WTC11 (cell line): Measurements from ENCODE around the gene SLC41A3. TPM values are rescaled to one million over a fixed set of nuclear protein-coding genes. Genes with fewer than 3 reads are reported as not detected.

Experiments
- ATAC-seq: fragments of 200-7000 bp; cut with Tn5 transposase; 2 replicates; pipeline ENCODE4 v1.10.0; 2021; ENCODE audit warnings: mild to moderate bottlenecking, moderate library complexity
- CTCF ChIA-PET: fragments of 300-600 bp; sonication (Branson Sonifier 250); formaldehyde crosslinking; loops from one replicate; lab custom pipeline; 2021; ENCODE audit warnings: antibody characterized with exemption; lab: Charles Lee
- POLR2A ChIA-PET: fragments of 350-600 bp; sonication (Branson Sonifier 250); formaldehyde crosslinking; loops from one replicate; lab custom pipeline; 2021; ENCODE audit warnings: antibody characterized with exemption; lab: Charles Lee
- DNase-seq: peaks from one replicate; pipeline ENCODE4 v3.0.0; 2021; ENCODE audit warnings: low spot score
- H3K27ac Mint-ChIP-seq: 2 replicates; pipeline ENCODE4 v1.8.0; 2021; ENCODE audit warnings: mixed read lengths
- H3K27me3 Mint-ChIP-seq: 2 replicates; pipeline ENCODE4 v1.8.0; 2021; ENCODE audit warnings: low read depth, mild to moderate bottlenecking, moderate library complexity, mixed read lengths
- H3K36me3 Mint-ChIP-seq: 2 replicates; pipeline ENCODE4 v1.8.0; 2021; ENCODE audit warnings: mixed read lengths
- H3K4me1 Mint-ChIP-seq: 2 replicates; pipeline ENCODE4 v1.8.0; 2022; ENCODE audit warnings: mixed read lengths
- H3K4me3 Mint-ChIP-seq: 2 replicates; pipeline ENCODE4 v1.8.0; 2021; ENCODE audit warnings: mild to moderate bottlenecking, moderate library complexity, mixed read lengths
- H3K9me3 Mint-ChIP-seq: 2 replicates; pipeline ENCODE4 v1.8.0; 2021; ENCODE audit warnings: mixed read lengths
- RELA ChIP-seq: sonication (generic); formaldehyde crosslinking; IDR thresholded peaks from 2 replicates; pipeline ENCODE4 v1.8.1; 2022; ENCODE audit warnings: missing genetic modification reagents, mild to moderate bottlenecking, borderline replicate concordance
- RORB ChIP-seq: fragments of 250-450 bp; sonication (Bioruptor Pico); IDR thresholded peaks from 2 replicates; pipeline ENCODE4 v1.9.0; 2021; ENCODE audit warnings: mild to moderate bottlenecking
- TEAD1 ChIP-seq: sonication (generic); formaldehyde crosslinking; IDR thresholded peaks from 2 replicates; pipeline ENCODE4 v1.8.0; 2022; ENCODE audit warnings: mild to moderate bottlenecking, missing genetic modification reagents
- total RNA-seq: library from RNA; stranded (reverse); gene quantifications from 3 replicates; pipeline ENCODE4 v1.2.3, GENCODE V29; 2021
- TF ChIP-seq, protein P1 (sequence below): fragments of 200-600 bp; IDR thresholded peaks from 2 replicates; pipeline ENCODE4 v1.8.0; 2022; ENCODE audit warnings: antibody characterized with exemption
- TF ChIP-seq, protein P2 (sequence below): fragments of 250-450 bp; sonication (Bioruptor Pico); IDR thresholded peaks from 2 replicates; pipeline ENCODE4 v1.9.0; 2021; ENCODE audit warnings: mild to moderate bottlenecking
- TF ChIP-seq, protein P3 (sequence below): sonication (generic); formaldehyde crosslinking; IDR thresholded peaks from 2 replicates; pipeline ENCODE4 v1.8.0; 2022; ENCODE audit warnings: mild to moderate bottlenecking, missing genetic modification reagents
- TF ChIP-seq, protein P4 (sequence below): fragments of 250-450 bp; sonication (Bioruptor Pico); IDR thresholded peaks from 2 replicates; pipeline ENCODE4 v1.9.0; 2021; ENCODE audit warnings: mild to moderate bottlenecking, borderline replicate concordance
- TF ChIP-seq, protein P5 (sequence below): sonication (generic); formaldehyde crosslinking; IDR thresholded peaks from 2 replicates; pipeline ENCODE4 v1.8.0; 2022; ENCODE audit warnings: mild to moderate bottlenecking, missing genetic modification reagents
- TF ChIP-seq, protein P6 (sequence below): sonication (generic); formaldehyde crosslinking; IDR thresholded peaks from 2 replicates; pipeline ENCODE4 v1.8.1; 2022; ENCODE audit warnings: mild to moderate bottlenecking, moderate library complexity, missing genetic modification reagents
- TF ChIP-seq, protein P7 (sequence below): sonication (generic); formaldehyde crosslinking; IDR thresholded peaks from 2 replicates; pipeline ENCODE4 v1.8.0; 2022; ENCODE audit warnings: mild to moderate bottlenecking, missing genetic modification reagents
- TF ChIP-seq, protein P8 (sequence below): fragments of 250-450 bp; sonication (Bioruptor Pico); IDR thresholded peaks from 2 replicates; pipeline ENCODE4 v1.9.0; 2021; ENCODE audit warnings: moderate library complexity, mild to moderate bottlenecking, inconsistent platforms, borderline replicate concordance

Gene SLC41A3
- total RNA-seq, 1 experiment from 2014 or later: 28.4 TPM

DNA sequence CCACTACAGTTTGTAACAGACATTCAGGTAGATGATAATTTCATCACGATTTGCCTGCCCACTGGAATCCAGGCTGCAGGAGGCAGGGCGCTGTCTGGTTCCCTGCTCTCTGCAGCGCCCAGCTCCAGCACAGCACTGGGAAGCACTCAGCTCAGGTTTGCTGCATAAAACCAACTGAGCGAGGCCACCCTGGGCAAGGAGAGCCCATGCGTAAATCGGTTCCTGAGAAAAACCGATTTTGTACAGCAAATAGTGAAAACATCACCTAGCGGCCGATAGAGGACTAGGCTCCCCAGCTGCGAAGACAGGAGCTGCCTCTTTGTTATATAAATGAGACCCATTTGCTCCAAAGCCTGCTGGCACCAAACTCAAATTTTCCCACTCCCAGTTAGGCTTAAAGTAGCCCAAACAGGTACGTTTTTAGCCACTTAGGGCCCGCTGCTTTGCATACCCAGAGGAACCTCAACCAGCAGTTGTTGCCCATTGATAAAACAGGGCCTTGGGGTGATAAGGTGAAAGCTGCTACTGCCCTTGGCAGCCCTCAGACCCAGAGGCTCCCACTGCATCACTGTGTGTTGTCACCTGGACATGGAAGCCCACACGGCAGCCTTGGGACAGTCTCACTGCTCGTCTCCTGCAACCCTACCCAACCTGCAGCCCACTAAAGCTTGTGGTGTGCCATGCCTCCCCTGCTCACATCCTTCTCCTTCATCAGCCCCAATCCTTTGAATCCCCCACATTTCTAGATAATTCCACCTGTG, 49.0 kb upstream of the SLC41A3 start:
- Mint-ChIP-seq H3K36me3 (no peaks in the 10 kb centered on the region), H3K27ac (peak overlapping the region; percentile 7; the same call in 1 of the 2 replicates)
- TF ChIP-seq, protein P1, sequence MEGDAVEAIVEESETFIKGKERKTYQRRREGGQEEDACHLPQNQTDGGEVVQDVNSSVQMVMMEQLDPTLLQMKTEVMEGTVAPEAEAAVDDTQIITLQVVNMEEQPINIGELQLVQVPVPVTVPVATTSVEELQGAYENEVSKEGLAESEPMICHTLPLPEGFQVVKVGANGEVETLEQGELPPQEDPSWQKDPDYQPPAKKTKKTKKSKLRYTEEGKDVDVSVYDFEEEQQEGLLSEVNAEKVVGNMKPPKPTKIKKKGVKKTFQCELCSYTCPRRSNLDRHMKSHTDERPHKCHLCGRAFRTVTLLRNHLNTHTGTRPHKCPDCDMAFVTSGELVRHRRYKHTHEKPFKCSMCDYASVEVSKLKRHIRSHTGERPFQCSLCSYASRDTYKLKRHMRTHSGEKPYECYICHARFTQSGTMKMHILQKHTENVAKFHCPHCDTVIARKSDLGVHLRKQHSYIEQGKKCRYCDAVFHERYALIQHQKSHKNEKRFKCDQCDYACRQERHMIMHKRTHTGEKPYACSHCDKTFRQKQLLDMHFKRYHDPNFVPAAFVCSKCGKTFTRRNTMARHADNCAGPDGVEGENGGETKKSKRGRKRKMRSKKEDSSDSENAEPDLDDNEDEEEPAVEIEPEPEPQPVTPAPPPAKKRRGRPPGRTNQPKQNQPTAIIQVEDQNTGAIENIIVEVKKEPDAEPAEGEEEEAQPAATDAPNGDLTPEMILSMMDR: peak; percentile 27; the same call in 1 of the 2 replicates
- no peak for TF ChIP-seq TEAD1 (CRISPR knock-in tag)
- TF ChIP-seq, all 79 proteins: peak for 1
- H3K27me3 Mint-ChIP-seq: peaks cover 22% of the 10 kb centered on the region
- peak; percentile 70 for ATAC-seq
- DNase-seq: peak; percentile 53
- POLR2A ChIA-PET: no interaction called here
- no peak overlapping the region; the same call in 1 of the 2 replicates for H3K4me3 Mint-ChIP-seq
- H3K4me1 Mint-ChIP-seq: peaks cover 22% of the 10 kb centered on the region
- no peaks in the 10 kb centered on the region for H3K9me3 Mint-ChIP-seq
- CTCF ChIA-PET: interaction anchor here (0.7 to 3.9 kb wide), 54 partner anchors 8 to 390 kb away, joined by 3 to 55 read pairs (median 5); partner anchors contain the start of genes ALDH1L1, KLF15, SLC41A3 and ZXDC

DNA sequence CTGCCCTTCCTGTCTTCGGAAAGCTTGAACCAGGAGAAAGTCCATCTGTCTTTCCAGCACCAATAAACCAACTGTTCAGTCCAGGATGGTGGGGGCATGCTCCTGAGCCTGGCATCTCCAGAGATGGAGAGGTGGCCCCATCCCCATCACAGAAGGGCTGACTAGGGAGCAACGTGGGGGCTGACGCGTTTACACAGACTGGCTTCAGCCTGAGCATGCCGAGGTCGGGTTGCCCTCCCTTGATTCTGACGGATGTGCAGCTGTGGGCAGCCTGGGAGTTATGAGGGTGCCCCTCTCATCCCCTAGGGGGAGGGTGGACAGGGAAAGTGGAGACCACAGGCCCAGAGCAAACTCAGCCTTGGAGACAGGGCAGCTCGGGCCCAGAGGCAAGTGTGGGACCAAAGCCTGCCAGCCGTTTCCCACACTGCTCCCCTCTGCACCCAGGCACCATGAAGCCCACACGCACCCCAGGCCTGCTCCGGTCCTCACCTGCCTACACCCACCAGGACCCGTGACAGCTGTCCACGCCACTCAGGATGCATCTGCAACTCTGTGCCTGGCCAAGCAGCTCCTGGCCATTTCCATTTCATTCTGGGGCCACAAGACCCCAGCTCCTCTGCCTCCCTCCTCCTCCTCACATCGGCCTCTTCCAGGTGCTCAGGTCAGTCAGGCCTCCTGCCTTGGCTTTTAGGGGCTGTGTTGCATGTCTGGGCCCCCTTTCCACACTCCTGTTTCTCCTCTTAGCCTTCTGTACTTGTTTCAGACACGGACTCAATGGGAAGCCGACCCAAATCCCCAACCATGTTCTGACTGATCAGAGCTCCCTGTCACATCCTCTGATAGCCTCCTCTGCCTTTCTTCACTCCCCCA, 48.2 kb upstream of the SLC41A3 start:
- Mint-ChIP-seq H3K27ac (peak overlapping the region; percentile 7; the same call in 1 of the 2 replicates), H3K27me3 (peaks cover 22% of the 10 kb centered on the region), H3K4me3 (no peak overlapping the region)
- DNase-seq: peak; percentile 5
- ChIA-PET CTCF (interaction anchor here (0.7 to 3.9 kb wide), 38 partner anchors 8 to 391 kb away, joined by 3 to 55 read pairs (median 5); partner anchors contain the start of genes ALDH1L1, KLF15, SLC41A3 and ZXDC), POLR2A (no interaction called here)
- no peak for ATAC-seq
- TF ChIP-seq, protein P2, sequence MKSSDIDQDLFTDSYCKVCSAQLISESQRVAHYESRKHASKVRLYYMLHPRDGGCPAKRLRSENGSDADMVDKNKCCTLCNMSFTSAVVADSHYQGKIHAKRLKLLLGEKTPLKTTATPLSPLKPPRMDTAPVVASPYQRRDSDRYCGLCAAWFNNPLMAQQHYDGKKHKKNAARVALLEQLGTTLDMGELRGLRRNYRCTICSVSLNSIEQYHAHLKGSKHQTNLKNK (CRISPR knock-in tag): no peak
- TF ChIP-seq, protein P3, sequence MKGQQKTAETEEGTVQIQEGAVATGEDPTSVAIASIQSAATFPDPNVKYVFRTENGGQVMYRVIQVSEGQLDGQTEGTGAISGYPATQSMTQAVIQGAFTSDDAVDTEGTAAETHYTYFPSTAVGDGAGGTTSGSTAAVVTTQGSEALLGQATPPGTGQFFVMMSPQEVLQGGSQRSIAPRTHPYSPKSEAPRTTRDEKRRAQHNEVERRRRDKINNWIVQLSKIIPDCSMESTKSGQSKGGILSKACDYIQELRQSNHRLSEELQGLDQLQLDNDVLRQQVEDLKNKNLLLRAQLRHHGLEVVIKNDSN (CRISPR knock-in tag): no peak
- TF ChIP-seq, all 79 proteins: peak for 0
- Mint-ChIP-seq H3K9me3 (no peaks in the 10 kb centered on the region), H3K4me1 (peaks cover 22% of the 10 kb centered on the region), H3K36me3 (no peaks in the 10 kb centered on the region)

DNA sequence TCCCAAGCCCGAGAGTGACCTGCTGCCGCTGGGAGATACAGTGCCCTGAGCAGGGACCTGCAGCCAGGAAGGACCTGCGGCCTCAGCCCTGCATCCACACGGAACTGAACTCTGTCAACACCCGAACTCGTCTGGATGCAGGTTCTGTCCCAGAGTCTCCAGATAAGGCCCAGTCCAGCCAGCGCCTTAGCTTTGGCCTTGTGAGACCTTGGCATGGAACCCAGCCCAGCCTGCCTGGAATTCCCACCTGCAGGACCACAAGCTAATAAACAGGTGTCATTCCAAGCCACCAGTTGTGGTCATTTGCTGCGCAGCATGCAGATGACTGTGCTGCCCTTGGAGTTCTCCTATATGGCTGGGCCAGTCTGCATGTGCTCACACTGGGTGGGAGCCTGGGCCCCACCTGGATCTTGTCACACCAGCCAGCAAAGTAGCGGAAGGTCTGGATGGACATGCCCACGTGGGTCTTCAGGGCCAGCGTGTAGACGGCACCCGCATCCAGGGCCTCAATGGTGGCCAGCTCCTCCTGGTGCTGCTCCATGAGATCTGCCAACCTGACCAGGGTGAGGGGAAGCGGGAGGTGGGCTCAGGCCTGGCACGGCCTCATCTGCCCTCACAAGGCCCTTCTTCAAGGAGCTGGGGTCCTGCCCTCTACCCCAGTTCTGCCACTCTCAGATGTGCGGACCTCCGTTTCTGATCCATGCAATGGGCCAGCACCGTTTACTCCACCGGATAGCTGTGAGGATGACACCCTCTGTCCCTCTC, 47.2 kb upstream of the SLC41A3 start:
- no peak for ATAC-seq
- TF ChIP-seq, protein P4, sequence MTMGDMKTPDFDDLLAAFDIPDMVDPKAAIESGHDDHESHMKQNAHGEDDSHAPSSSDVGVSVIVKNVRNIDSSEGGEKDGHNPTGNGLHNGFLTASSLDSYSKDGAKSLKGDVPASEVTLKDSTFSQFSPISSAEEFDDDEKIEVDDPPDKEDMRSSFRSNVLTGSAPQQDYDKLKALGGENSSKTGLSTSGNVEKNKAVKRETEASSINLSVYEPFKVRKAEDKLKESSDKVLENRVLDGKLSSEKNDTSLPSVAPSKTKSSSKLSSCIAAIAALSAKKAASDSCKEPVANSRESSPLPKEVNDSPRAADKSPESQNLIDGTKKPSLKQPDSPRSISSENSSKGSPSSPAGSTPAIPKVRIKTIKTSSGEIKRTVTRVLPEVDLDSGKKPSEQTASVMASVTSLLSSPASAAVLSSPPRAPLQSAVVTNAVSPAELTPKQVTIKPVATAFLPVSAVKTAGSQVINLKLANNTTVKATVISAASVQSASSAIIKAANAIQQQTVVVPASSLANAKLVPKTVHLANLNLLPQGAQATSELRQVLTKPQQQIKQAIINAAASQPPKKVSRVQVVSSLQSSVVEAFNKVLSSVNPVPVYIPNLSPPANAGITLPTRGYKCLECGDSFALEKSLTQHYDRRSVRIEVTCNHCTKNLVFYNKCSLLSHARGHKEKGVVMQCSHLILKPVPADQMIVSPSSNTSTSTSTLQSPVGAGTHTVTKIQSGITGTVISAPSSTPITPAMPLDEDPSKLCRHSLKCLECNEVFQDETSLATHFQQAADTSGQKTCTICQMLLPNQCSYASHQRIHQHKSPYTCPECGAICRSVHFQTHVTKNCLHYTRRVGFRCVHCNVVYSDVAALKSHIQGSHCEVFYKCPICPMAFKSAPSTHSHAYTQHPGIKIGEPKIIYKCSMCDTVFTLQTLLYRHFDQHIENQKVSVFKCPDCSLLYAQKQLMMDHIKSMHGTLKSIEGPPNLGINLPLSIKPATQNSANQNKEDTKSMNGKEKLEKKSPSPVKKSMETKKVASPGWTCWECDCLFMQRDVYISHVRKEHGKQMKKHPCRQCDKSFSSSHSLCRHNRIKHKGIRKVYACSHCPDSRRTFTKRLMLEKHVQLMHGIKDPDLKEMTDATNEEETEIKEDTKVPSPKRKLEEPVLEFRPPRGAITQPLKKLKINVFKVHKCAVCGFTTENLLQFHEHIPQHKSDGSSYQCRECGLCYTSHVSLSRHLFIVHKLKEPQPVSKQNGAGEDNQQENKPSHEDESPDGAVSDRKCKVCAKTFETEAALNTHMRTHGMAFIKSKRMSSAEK (CRISPR knock-in tag): no peak
- TF ChIP-seq, protein P5, sequence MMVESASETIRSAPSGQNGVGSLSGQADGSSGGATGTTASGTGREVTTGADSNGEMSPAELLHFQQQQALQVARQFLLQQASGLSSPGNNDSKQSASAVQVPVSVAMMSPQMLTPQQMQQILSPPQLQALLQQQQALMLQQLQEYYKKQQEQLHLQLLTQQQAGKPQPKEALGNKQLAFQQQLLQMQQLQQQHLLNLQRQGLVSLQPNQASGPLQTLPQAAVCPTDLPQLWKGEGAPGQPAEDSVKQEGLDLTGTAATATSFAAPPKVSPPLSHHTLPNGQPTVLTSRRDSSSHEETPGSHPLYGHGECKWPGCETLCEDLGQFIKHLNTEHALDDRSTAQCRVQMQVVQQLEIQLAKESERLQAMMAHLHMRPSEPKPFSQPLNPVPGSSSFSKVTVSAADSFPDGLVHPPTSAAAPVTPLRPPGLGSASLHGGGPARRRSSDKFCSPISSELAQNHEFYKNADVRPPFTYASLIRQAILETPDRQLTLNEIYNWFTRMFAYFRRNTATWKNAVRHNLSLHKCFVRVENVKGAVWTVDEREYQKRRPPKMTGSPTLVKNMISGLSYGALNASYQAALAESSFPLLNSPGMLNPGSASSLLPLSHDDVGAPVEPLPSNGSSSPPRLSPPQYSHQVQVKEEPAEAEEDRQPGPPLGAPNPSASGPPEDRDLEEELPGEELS (CRISPR knock-in tag): no peak
- TF ChIP-seq RELA (CRISPR knock-in tag) (no peak), RORB (no peak)
- TF ChIP-seq, protein P6, sequence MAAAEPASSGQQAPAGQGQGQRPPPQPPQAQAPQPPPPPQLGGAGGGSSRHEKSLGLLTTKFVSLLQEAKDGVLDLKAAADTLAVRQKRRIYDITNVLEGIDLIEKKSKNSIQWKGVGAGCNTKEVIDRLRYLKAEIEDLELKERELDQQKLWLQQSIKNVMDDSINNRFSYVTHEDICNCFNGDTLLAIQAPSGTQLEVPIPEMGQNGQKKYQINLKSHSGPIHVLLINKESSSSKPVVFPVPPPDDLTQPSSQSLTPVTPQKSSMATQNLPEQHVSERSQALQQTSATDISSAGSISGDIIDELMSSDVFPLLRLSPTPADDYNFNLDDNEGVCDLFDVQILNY (CRISPR knock-in tag): no peak
- TF ChIP-seq, protein P7, sequence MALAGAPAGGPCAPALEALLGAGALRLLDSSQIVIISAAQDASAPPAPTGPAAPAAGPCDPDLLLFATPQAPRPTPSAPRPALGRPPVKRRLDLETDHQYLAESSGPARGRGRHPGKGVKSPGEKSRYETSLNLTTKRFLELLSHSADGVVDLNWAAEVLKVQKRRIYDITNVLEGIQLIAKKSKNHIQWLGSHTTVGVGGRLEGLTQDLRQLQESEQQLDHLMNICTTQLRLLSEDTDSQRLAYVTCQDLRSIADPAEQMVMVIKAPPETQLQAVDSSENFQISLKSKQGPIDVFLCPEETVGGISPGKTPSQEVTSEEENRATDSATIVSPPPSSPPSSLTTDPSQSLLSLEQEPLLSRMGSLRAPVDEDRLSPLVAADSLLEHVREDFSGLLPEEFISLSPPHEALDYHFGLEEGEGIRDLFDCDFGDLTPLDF: no peak
- TF ChIP-seq, protein P8, sequence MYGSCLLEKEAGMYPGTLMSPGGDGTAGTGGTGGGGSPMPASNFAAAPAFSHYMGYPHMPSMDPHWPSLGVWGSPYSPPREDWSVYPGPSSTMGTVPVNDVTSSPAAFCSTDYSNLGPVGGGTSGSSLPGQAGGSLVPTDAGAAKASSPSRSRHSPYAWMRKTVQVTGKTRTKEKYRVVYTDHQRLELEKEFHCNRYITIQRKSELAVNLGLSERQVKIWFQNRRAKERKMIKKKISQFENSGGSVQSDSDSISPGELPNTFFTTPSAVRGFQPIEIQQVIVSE (CRISPR knock-in tag): no peak

More for the DNA sequence above, 47.2 kb upstream of the SLC41A3 start:
- CTCF ChIA-PET: interaction anchor here (1.2 to 1.9 kb wide), 3 partner anchors 24 to 359 kb away, joined by 3 to 5 read pairs (median 4); no protein-coding TSS in a partner anchor
- Mint-ChIP-seq H3K4me3 (no peak overlapping the region), H3K4me1 (peaks cover 22% of the 10 kb centered on the region), H3K9me3 (no peaks in the 10 kb centered on the region), H3K27ac (no peak overlapping the region), H3K36me3 (no peaks in the 10 kb centered on the region), H3K27me3 (peaks cover 22% of the 10 kb centered on the region)
- peak; percentile 5 for DNase-seq
- POLR2A ChIA-PET: interaction anchor here (0.6 kb wide), 1 partner anchor 27 kb away, joined by 4 read pairs; no protein-coding TSS in a partner anchor
